Measurements from ENCODE around the gene ST6GALNAC6. TPM values are rescaled to one million over a fixed set of nuclear protein-coding genes. Genes with fewer than 3 reads are reported as not detected.

The ST6GALNAC6 gene
- polyA plus RNA-seq (44.2 and 59.3 TPM in 2 replicates), polyA minus RNA-seq (30.3 and 33.8 TPM in 2 replicates)

DNA sequence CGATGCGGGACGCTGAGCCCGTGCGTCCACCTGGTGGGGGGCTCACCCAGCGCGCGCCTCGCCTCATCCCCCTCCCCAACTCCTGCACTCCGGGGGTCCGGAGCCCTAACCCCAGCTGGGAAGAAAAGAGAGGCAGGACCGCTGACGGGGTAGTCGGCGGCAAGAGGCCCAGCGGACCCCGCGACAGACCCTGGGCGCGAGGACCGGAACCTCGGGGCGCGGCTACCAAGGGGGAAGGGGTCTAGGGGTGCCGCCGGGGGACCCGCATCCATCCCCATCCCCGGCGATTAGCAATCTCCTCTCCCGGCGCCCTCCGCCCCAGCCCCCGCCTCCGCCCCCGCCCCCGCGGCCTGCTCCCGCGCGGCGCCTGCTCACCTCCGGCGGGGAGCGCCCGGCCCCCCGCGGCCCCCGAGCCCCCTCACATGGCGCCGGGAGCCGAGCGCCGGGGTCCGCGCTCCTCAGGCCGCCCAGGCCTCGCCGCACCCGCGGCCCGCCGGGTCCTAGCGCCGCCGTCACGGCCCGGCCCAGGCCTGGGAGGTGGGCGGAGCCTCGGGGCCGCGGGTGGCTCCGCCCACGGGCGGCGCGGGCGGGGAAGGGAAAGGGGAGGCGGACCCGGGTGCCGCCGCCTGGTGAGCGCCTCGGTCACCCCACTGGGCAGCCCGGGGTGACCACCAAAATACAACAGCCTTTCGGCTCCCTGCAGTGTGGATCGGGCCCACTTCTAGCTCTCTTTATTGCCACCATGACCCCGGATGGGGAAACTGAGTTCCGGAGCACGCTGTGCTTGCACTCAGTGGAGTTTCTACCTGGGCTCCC, at the start of gene ST6GALNAC6:
TSS of gene ST6GALNAC6 (minus strand) at position 476 of the 816 bp plus-strand sequence. CDS start 1,622 bp downstream, outside the sequence.
- Histone ChIP-seq H3F3A (ENCODE audit: insufficient read depth, low read length, poor library complexity, severe bottlenecking) (peaks cover 5% of the 10 kb centered on the region), H3K9me2 (ENCODE audit: insufficient read depth, low read length) (no peaks in the 10 kb centered on the region), H3K9ac (ENCODE audit: low read length) (peak within 1 kb of the TSS; percentile 84), H3K27ac (ENCODE audit: low read length) (peak within 1 kb of the TSS; percentile 12), H3K27me3 (ENCODE audit: insufficient read depth, low read depth, low read length) (no peaks in the 10 kb centered on the region), H4K20me1 (ENCODE audit: insufficient read depth) (no peaks in the 10 kb centered on the region), H3K4me3 (ENCODE audit: low read length) (peak within 1 kb of the TSS; percentile 96), H3K79me2 (replicated peaks; ENCODE audit: insufficient read depth, low read length) (no peaks in the 10 kb centered on the region), H3K9me3 (ENCODE audit: low read length) (no peaks in the 10 kb centered on the region), H3K36me3 (ENCODE audit: insufficient read depth, low read length) (peaks cover 13% of the 10 kb centered on the region), H3K4me2 (ENCODE audit: low read length) (peak within 1 kb of the TSS; percentile 30), H2AFZ (ENCODE audit: low read depth, low read length) (peak within 1 kb of the TSS; percentile 88)
- TF ChIP-seq TAF1 (IDR thresholded peaks at IDR 0.05; ENCODE audit: low read depth) (no peak), MXI1 (conservative IDR thresholded peaks at IDR 0.05; ENCODE audit: poor library complexity, severe bottlenecking) (peak; percentile 22), POLR2AphosphoS5 (IDR thresholded peaks at IDR 0.05) (peak; percentile 38), EP300 (conservative IDR thresholded peaks at IDR 0.05; ENCODE audit: poor library complexity, severe bottlenecking) (no peak)

DNA sequence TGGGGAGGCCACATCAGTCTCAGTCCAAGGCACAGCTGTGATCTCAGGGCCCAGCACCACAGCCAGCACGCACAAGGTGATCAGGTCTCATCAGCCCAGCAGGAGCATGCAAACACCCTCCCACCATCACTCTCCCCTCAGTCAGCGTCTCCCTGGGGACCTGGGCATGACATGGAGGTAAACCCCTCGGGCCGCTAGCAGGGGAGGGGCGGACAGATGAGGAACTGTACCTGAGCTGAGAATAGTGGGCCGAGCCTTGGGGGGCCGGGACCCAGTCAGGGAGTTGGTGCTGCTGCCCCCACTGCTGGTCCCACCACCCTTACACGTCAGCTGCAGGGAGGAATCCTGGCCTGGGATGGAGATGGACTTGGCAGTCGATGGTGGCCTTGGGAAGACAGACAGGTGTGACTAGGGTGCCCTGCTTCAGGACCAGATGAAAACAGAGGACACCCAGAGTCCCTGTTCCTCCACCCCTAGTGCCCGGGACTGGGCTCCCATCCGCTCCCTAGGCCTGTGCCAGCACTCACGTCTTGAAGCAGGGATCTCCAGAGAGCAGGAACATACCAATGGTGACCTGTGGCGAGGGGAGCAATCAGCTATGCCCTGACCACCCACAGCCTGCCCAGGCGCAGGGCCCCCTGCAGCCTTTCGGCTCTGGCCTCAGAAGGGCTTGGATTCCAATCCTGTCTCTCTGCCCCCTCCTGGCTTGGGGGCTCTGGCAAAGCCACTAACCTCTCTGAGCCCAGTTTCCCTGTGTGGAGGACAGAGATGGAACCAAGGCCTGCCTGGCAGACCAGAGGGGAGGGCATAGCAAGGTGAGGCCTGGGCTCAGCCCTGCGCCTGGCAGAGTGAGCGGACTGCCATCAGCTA, 48.7 kb upstream of the ST6GALNAC6 start:
- no peak for TF ChIP-seq CTCF (IDR thresholded peaks at IDR 0.05; ENCODE audit: poor library complexity, severe bottlenecking)
- no peak for TF ChIP-seq TAF1 (IDR thresholded peaks at IDR 0.05; ENCODE audit: low read depth)
- no peak for TF ChIP-seq EP300 (conservative IDR thresholded peaks at IDR 0.05; ENCODE audit: poor library complexity, severe bottlenecking)
- no peak for TF ChIP-seq POLR2AphosphoS5 (IDR thresholded peaks at IDR 0.05)
- no peak for TF ChIP-seq MXI1 (conservative IDR thresholded peaks at IDR 0.05; ENCODE audit: poor library complexity, severe bottlenecking)
- TF ChIP-seq SMC3 (conservative IDR thresholded peaks at IDR 0.05; ENCODE audit: poor library complexity): no peak
- TF ChIP-seq EZH2 (IDR thresholded peaks at IDR 0.05; ENCODE audit: borderline replicate concordance, insufficient read depth, low read length, poor library complexity, severe bottlenecking): no peak
- TF ChIP-seq RAD21 (conservative IDR thresholded peaks at IDR 0.05): no peak
- TF ChIP-seq, protein P1, sequence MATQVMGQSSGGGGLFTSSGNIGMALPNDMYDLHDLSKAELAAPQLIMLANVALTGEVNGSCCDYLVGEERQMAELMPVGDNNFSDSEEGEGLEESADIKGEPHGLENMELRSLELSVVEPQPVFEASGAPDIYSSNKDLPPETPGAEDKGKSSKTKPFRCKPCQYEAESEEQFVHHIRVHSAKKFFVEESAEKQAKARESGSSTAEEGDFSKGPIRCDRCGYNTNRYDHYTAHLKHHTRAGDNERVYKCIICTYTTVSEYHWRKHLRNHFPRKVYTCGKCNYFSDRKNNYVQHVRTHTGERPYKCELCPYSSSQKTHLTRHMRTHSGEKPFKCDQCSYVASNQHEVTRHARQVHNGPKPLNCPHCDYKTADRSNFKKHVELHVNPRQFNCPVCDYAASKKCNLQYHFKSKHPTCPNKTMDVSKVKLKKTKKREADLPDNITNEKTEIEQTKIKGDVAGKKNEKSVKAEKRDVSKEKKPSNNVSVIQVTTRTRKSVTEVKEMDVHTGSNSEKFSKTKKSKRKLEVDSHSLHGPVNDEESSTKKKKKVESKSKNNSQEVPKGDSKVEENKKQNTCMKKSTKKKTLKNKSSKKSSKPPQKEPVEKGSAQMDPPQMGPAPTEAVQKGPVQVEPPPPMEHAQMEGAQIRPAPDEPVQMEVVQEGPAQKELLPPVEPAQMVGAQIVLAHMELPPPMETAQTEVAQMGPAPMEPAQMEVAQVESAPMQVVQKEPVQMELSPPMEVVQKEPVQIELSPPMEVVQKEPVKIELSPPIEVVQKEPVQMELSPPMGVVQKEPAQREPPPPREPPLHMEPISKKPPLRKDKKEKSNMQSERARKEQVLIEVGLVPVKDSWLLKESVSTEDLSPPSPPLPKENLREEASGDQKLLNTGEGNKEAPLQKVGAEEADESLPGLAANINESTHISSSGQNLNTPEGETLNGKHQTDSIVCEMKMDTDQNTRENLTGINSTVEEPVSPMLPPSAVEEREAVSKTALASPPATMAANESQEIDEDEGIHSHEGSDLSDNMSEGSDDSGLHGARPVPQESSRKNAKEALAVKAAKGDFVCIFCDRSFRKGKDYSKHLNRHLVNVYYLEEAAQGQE (IDR thresholded peaks at IDR 0.05; ENCODE audit: borderline replicate concordance): no peak
- Histone ChIP-seq H2AFZ (ENCODE audit: low read depth, low read length) (no peak overlapping the region), H3K4me3 (ENCODE audit: low read length) (no peak overlapping the region), H3F3A (ENCODE audit: insufficient read depth, low read length, poor library complexity, severe bottlenecking) (no peaks in the 10 kb centered on the region), H3K79me2 (replicated peaks; ENCODE audit: insufficient read depth, low read length) (no peaks in the 10 kb centered on the region), H3K4me2 (ENCODE audit: low read length) (no peak overlapping the region), H3K9me2 (ENCODE audit: insufficient read depth, low read length) (no peaks in the 10 kb centered on the region), H3K27ac (ENCODE audit: low read length) (no peak overlapping the region), H4K20me1 (ENCODE audit: insufficient read depth) (no peaks in the 10 kb centered on the region), H3K9ac (ENCODE audit: low read length) (no peak overlapping the region), H3K9me3 (ENCODE audit: low read length) (no peaks in the 10 kb centered on the region), H3K27me3 (ENCODE audit: insufficient read depth, low read depth, low read length) (no peaks in the 10 kb centered on the region), H3K36me3 (ENCODE audit: insufficient read depth, low read length) (no peaks in the 10 kb centered on the region)

Measured in neural cell (in vitro differentiated cells).